Right atrium auricular region (tissue), 2 donors: ENCODE results near the gene MYF6. TPM values are rescaled to one million over a fixed set of nuclear protein-coding genes. Genes with fewer than 3 reads are reported as not detected.

Experiments used
- DNase-seq: peaks from one replicate; pipeline ENCODE4 v3.0.0-alpha.2; 2019; ENCODE audit warnings: low spot score
- H3K27ac ChIP-seq, 2 donors: fragments of 200-600 bp; sonication (generic); 1 replicate in 1 of 2; 2 replicates in 1 of 2; pipeline ENCODE4 v1.5.1; 2016 to 2019
- H3K27me3 ChIP-seq, 2 donors: fragments of 200-600 bp; sonication (generic); one replicate each; pipeline versions ENCODE4 v1.5.1 to v1.6.0; 2017 to 2019
- H3K36me3 ChIP-seq: fragments of 200-600 bp; sonication (generic); one replicate; pipeline ENCODE4 v1.5.1; 2016
- H3K4me1 ChIP-seq, 2 donors: fragments of 200-600 bp; sonication (generic); one replicate each; pipeline versions ENCODE4 v1.5.1 to v1.6.0; 2017 to 2019
- H3K4me3 ChIP-seq, 2 donors: fragments of 200-600 bp; sonication (generic); 1 replicate in 1 of 2; 2 replicates in 1 of 2; pipeline ENCODE4 v1.5.1; 2017 to 2019; ENCODE audit warnings: mild to moderate bottlenecking in 1 of 2, moderate library complexity in 1 of 2
- H3K9me3 ChIP-seq, 2 donors: fragments of 200-600 bp; sonication (generic); one replicate each; pipeline ENCODE4 v1.5.1; 2019
- CTCF ChIP-seq, 2 donors: fragments of 200-600 bp; sonication (generic); IDR thresholded peaks; one replicate each; pipeline ENCODE4 v1.5.1; 2019; ENCODE audit warnings: antibody characterized with exemption in 2 of 2
- total RNA-seq, 2 donors: library from RNA; depleted of rRNA; stranded (reverse); fragments of >200 nt; gene quantifications; one replicate each; pipeline ENCODE4 v1.1.0, GENCODE V29; 2016

MYF6 gene
- total RNA-seq, 2 donors from 2014 or later = 0.28 TPM; not detected in 1

DNA sequence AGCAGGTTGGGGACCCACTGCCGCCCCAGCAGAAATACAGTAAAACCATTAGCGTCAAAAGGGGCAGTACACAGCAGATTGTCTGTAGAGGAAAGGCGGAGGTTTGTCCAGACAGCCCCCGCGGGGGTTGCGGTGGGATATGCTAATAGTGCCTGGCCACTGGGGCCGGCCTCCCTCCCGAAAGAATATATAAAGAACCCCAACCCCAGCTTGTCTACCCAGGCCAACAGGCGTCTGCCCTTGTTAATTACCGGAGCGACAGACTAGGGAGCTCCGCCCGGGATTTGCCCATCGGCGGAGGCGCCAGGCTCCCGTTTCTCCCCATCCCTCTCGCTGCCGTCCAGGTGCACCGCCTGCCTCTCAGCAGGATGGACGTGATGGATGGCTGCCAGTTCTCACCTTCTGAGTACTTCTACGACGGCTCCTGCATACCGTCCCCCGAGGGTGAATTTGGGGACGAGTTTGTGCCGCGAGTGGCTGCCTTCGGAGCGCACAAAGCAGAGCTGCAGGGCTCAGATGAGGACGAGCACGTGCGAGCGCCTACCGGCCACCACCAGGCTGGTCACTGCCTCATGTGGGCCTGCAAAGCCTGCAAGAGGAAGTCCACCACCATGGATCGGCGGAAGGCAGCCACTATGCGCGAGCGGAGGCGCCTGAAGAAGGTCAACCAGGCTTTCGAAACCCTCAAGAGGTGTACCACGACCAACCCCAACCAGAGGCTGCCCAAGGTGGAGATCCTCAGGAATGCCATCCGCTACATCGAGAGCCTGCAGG lies 9.4 kb downstream of the MYF6 start, which contains the start of gene MYF5:
MYF5 (plus strand) TSS at position 217 of the 774 bp plus-strand sequence; CDS start at position 369, 152 bp downstream.
- Histone ChIP-seq H3K4me3 (no peak within 1 kb of the TSS), H3K36me3 (no peaks in the 10 kb centered on the region), H3K27ac (no peak within 1 kb of the TSS), H3K4me1 (peaks cover 0 to 3% of the 10 kb centered on the region in 2 donors), H3K27me3 (no peaks in the 10 kb centered on the region), H3K9me3 (no peaks in the 10 kb centered on the region)
- no peak for TF ChIP-seq CTCF (IDR thresholded peaks at IDR 0.05)
- DNase-seq = no peak

DNA sequence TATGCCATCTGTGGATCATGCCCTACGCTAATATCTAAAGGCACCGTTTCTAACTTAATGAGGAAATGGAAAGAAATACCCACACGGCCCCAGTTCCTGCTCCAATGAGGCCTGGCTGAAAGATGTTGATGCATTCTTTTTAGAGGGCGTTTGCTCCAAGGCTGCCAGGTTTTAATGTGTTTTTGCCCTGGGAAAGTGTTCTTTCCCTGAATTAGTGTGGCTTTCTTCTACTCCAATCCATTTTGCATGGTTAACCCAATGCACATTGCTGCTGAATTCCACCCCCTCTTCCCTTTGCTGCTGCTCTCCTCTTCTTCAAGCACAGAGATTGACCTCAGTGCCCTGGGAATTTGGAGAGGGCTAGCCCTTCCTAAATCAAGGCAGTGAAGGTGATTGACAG lies 10.4 kb downstream of the MYF6 start:
- H3K4me1 ChIP-seq = peaks cover 0 to 3% of the 10 kb centered on the region in 2 donors
- H3K4me3 ChIP-seq = no peak overlapping the region
- no peak overlapping the region for H3K27ac ChIP-seq
- no peaks in the 10 kb centered on the region for H3K9me3 ChIP-seq
- no peaks in the 10 kb centered on the region for H3K27me3 ChIP-seq
- TF ChIP-seq CTCF (IDR thresholded peaks at IDR 0.05) = no peak
- no peaks in the 10 kb centered on the region for H3K36me3 ChIP-seq
- DNase-seq = no peak

GRCh38 chr12:80720516-80720915 lies 13.1 kb downstream of the MYF6 start:
- Histone ChIP-seq H3K36me3 (no peaks in the 10 kb centered on the region), H3K9me3 (no peaks in the 10 kb centered on the region), H3K27me3 (no peaks in the 10 kb centered on the region), H3K27ac (no peak overlapping the region), H3K4me1 (no peaks in the 10 kb centered on the region), H3K4me3 (no peak overlapping the region)
- DNase-seq = no peak
- no peak for TF ChIP-seq CTCF (IDR thresholded peaks at IDR 0.05)

DNA sequence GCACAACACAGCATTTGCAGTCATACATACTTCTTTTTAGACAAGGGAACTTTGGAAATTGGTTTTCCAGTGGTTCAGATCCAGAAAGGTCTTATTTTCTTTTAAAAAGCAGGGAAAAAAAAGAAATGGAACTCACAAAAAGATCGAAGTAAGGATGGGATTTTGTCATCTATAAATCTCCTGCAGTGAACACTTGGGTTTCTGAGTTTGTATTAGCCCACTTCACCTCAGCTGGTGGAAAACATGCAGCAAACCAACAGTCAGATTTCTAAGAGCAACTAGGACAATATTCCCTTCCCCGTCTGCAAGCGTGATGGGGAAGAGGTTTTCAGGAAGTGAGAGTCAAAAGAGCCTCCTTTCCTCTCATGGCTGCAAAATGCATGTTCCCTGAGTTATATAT lies 13.9 kb downstream of the MYF6 start:
- Histone ChIP-seq H3K36me3 (no peaks in the 10 kb centered on the region), H3K27me3 (no peaks in the 10 kb centered on the region), H3K4me3 (no peak overlapping the region), H3K9me3 (no peaks in the 10 kb centered on the region), H3K27ac (no peak overlapping the region), H3K4me1 (no peaks in the 10 kb centered on the region)
- TF ChIP-seq CTCF (IDR thresholded peaks at IDR 0.05) = no peak
- DNase-seq = no peak

- H3K27ac ChIP-seq = no peak overlapping the region
- H3K27me3 ChIP-seq = no peaks in the 10 kb centered on the region
- H3K36me3 ChIP-seq = no peaks in the 10 kb centered on the region
- DNase-seq = no peak
- no peak overlapping the region for H3K4me3 ChIP-seq
- no peaks in the 10 kb centered on the region for H3K9me3 ChIP-seq
- TF ChIP-seq CTCF (IDR thresholded peaks at IDR 0.05) = no peak
- no peaks in the 10 kb centered on the region for H3K4me1 ChIP-seq
Observed at GRCh38 chr12:80745851-80746505, 38.5 kb downstream of the MYF6 start.
